CD4-positive, alpha-beta T cell treated with Interleukin-4 for 1 hour (primary cell): ENCODE data around the gene DDAH2.
A peak's percentile ranks its signal among the peaks of the same experiment; 100 is the strongest.

Experiments used
- DNase-seq, 2 donors: peaks; one replicate each; pipeline ENCODE4 v3.0.0-alpha.2; 2020 to 2022

The DDAH2 gene

DNA sequence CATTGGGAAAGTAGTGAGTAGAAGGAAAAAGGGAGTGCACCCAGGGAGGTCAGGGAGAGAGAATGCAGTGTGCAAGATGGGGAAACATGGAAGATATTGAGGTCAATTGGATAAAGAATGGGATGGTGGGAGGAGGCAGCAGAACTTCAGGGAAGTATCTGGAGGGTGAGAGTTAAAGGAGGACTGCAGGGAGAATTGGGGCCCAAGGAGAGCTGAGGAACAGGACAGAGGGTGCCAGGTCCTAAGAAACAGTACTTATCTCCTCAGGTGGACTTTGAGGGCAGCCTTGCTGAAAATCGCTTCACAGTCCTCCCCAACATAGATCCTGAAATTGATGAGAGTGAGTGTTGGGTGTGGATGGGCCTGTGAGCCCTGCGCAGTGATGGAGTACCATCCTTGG, 29.2 kb upstream of the DDAH2 start:
- no peak for DNase-seq

DNA sequence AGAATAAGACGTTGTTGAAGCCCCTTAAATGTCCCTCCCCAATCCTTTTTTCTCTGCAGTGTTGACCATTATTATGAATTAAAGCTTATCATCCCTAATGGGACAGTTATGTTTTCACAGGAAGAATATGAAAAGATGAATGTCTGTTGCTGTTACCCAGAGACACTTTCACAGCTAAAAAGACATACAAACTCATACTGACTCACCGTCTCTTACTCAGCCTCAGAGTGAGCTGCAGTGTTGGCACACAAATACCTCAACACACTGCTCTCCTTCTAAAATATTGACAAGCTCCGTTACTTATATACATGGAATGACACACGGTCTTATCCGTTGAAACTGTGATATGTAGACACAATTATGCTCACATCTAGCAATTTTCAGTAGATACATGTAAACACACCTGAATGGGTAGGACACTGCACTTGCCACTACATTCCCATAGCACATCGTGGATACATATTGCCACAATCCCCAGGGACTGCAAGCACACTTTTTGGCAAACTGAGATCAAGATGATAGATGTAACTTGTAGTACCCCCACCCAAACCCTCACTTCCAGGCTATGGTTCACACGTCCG, 23.7 kb upstream of the DDAH2 start:
- DNase-seq, result no peak

DNA sequence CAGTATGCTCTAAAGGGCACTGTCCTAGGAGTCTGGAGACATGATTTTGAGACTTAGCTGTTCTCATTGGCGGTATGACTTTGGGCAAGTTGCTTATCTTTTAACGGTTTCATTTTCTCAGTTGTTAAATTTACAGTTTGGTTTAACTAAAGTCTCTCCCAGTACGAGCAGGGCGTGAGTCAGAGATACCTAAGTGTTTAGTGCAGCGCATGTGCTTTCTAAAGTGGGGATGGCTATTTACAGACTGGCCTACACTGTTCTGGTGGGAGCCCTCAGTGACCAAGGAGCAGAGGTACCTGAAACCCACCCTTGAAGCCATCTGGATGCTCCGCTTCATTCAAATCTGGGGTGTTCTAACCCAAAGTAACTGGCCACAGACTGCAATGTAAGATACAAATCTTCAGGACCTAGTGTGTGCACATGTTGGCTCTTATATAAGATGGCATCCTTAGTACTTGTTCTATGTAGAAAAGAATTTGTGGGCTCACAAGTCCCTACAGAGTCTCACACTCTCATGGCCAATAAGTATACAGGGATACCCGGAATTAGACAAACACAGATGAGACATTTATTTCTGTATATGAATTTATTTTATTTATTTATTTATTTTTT, 21.4 kb upstream of the DDAH2 start:
- DNase-seq, result no peak

DNA sequence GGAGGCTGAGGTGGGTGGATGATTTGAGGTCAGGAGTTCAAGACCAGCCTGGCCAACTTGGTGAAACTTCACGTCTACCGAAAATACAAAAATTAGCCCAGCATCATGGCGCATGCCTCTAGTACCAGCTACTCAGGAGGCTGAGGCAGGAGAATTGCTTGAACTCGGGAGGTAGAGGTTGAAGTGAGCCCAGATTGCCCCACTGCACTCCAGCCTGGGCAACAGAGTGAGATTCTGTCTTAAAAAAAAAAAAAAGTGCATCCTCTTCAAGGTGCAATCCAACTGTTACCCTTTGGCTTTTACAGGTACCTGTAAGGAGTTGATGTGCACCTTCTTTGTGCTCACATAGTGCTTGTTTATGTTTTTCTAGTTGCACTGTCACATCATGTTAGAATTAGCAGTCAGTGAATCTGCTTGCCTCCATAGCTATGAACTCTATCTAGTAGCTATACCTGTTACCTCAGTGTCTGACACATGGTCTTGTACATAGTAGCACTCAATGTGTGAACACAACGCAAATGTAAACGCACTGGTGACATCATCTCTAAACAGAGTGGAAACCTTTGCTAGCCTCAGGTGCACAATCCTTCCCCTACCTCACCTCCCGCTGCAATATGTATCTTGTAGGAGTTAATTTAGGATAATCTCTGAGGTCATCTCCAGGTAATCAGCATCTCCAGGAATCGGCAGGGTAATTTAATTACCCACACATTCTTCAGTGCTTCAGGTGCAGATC, 20.4 kb upstream of the DDAH2 start:
- no peak for DNase-seq

DNA sequence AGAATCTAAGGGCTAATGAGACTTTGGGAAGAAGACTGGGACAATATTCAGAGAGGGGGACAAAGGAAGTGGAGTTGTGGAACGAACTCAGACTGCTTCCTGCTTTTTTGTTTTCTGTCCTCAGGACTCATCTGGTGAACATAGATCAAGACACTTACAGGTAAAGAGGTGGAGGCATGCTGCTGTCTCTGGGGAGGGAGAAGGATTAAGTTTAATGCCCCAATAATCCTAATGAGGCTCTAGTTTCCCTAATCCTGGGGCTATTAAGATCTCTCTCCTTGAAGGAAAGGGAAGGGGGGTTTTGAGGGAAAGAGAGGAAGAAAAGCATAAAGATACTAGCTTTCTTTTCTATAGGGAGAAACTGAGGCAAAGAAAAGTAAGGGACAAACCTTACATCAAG, 15.3 kb upstream of the DDAH2 start:
- DNase-seq, result no peak

DNA sequence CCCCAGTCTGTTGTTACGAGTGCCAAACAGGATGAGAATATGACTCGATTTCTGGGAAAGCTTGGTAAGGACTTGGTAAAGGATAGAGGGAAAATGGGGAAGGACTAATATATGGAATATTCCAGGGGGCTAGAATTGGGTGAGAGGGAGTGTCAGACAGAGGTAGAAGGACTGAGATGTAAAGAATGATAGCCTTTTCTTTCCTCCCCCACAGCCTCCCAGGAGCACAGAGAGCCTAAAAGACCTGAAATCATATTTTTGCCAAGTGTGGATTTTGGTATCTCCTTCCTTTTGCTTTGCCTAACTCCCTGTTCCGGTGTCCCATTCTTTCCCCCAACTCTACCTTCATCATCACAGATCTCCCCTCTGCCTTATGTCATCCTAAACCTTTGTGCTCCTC, 13.8 kb upstream of the DDAH2 start:
- no peak for DNase-seq

DNA sequence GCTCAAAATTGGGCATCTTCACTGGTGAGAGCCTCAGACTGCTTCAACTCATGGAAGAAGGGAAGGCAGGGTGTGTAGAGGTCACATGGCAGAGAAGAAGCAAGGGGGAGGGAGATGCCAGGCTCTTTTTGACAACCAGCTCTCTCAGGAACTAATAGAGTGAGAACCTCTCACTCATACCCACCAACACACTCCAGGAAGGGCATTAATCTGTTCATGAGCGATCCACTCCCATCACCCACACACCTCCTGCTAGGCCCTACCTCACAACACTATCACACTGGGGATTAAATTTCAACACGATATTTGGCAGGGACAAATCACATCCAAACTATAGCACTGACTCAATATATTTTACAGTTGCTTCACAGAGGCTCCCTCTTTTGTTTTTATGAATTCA, 12.7 kb upstream of the DDAH2 start:
- no peak for DNase-seq

DNA sequence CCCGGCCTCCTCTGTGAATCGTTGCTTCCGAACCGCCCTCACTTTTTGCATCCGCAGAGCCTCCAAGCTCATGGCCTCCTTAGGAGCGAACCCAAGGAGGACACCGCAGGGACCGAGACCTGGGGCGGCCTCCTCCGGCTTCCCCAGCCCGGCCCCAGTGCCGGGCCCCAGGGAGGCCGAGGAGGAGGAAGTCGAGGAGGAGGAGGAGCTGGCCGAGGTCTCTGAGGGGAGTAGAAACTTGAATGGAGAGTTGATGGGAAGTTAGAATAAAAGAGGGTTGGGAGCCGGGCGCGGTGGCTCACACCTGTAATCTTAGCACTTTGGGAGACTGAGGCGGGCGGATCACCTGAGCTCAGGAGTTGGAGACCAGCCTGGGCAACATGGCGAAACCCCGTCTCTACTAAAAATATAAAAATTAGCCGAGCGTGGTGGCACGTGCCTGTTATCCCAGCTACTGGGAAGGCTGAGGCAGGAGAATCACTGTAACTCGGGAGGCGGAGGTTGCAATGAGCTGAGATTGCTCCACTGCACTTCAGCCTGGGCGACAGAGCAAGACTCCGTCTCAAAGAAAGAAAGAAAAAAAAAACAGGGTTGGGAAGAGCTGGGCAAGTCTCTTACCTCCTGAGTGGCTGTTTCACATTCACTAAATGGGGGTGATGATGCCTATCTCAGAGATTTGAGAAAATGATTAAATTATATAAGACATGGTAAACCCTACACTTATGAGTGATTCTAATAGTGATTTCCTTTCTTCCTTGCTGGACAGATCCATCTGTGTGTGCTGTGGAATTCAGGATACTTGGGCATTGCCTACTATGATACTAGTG, 11.5 kb upstream of the DDAH2 start:
- no peak for DNase-seq

DNA sequence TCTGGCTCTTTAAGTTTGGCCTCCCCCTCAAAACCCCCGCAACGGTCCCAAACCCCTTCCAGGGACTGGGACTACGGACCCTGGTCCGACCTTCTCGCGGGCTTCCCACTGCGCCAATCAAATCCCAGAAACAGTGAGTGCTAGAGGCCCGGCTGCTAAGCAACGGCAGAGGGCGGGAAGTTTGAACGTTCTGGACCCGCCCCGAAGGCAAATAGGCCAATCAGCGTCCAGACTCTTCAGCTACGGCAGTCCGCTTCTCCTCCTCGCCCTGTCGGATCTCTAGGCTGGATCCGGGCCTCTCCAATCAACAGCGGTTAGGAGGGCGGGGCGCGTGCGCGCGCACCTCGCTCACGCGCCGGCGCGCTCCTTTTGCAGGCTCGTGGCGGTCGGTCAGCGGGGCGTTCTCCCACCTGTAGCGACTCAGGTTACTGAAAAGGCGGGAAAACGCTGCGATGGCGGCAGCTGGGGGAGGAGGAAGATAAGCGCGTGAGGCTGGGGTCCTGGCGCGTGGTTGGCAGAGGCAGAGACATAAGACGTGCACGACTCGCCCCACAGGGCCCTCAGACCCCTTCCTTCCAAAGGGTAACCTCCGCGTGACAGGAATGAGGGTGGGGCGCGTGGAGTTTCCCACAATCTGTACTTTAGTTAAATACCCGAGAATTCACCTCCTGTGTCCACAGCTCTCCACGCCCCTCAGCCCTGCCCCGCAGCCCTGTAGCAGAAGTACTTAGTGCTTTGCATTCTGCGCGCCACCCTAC, 10.7 kb upstream of the DDAH2 start, which contains the start of gene MSH5:
Gene MSH5, plus strand, starts transcription at position 367 of the 758 bp plus-strand sequence. CDS start 462 bp downstream, outside the sequence.
- DNase-seq, result peak; percentile 97 to 98

DNA sequence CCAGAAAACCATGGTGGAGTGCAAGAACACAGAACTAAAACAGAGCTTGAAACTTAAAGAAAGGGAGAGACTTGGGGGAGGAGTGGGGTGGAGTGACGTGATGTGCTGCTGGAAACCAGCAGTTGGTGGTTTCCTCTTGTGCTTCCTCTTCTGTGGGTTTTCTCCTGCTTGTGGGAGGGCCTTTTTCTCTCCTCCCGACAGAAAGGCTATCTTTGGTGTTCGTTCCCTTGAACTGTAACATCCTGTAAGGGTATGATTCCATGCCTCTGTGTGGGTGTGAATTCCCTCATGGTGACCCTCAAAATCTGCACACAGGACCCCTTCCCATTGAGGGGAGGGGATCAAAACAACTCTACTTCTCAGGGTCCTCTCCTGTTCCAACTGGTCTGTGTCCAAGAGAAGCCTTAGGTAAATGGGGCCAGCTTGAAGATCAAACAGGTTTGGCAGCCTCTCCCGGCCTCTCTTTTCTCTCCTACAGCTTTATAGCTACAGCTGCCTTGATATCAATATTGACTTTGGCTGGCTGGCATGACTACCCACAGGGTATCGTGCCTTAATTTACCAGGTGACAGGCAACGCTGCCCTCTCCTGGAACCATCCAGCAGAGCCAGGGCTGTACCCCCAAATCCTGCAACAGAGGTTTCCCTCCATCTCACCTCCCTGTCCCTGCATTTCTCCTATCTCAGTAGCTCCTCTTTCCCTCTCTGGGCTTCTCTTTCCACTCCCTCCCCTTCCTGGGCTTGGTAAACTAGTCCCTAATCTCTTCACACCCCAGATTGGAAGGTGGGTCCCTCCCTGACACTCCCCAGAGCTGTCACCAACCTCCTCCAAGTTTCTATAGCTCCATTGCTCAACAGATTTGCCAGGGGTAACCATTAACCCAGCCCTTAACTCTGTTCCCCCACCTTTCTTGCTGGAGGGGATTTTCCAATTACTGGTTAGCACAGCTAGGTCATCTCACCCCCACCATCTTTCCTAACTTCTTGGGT, 9.2 kb upstream of the DDAH2 start:
- peak; percentile 83 to 84 for DNase-seq

DNA sequence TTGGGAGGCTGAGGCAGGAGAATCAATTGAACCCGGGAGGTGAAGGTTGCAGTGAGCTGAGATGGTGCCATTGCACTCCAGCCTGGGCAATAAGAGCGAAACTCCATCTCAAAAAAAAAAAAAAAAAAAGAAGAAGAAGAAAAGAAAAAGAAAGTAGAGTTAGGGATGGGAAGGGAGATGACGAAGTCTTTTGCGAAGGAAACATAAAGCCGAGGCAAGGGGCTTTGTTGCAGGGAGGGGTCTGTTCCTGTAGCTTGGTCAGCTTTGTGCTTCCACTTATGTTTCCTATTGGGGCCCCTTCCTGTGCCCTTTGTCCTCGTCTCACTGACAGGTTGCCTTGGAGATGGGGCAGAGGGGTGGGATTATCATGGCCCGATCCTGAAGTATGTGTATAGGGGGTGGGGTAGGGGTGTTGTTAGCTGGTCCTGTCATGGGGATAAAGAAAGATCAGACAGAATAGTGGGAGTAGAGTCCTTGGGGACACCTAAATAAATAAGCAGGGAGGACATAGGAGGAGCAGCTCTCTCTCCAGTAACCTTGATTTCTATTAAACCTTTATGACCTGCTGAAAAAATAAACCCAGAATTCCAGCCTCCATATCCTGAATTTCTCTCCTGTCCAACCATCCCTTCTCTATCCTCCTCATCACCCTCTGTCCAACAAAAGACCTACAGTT, 8.4 kb upstream of the DDAH2 start:
- peak in 1 of 2 donors; percentile 33 for DNase-seq

DNA sequence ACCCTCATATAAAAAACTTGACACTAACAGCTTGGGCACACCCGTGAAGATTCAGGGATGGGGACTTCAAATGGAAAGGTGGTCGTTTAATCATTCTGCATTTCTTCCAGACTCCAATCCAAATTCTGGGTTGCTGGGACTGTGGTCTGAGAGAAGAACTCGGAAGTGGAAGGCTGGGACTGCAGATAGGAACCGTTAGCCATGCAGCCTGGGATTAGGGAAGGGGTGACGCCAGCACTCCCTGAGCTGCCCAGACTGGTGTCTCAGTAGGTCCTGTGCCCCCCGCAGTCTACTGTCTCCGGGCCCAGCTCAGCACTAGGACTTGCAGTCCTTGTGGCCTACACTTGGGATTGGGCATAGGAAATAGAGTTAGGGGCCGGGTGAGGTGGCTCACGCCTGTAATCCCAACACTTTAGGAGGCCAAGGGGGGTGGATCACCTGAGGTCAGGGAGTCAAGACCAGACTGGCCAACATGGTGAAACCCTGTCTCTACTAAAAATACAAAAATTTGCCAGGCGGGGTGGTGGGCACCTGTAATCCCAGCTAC, 7.7 kb upstream of the DDAH2 start:
- no peak for DNase-seq

DNA sequence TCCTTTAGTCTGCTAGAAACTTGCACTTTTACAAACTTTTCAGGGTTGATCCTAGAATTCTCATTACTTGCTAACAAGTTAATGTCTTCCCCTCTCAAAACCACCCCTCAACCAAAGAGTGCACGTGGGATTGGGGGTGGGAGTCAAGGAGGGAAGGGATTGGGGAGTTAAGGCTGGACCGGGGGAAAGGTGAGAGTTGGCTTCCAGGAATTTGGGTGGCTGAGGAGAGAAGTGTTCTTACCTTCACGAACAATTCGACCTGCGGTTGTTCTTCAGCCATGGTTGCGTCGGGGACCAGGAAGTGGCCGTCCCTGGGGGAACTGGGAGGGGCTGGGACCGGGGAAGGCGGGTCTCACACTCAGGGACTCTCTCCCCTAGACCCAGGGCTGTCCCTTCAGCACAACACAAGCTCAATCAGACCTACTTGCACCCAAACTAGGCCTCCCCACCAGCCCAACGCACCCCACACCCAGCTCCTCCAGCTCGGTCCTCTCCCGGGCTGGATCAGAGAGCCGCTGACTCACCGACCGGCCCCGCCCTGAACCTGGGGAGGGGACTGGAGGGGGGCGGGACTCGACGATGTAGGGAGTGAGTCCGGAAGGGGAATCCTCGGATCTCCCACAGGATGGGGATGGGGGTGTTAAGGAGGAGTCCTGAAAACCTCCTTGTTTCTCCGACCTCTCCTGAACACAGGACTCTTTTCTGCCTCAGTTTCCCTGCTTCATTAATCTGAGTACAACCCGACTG, 7.1 kb upstream of the DDAH2 start, which contains the start of gene CLIC1:
Gene CLIC1, minus strand, starts transcription at position 510 of the 747 bp plus-strand sequence. Its CDS starts 230 bp downstream, at position 280.
- DNase-seq, result peak; percentile 79 to 80

DNA sequence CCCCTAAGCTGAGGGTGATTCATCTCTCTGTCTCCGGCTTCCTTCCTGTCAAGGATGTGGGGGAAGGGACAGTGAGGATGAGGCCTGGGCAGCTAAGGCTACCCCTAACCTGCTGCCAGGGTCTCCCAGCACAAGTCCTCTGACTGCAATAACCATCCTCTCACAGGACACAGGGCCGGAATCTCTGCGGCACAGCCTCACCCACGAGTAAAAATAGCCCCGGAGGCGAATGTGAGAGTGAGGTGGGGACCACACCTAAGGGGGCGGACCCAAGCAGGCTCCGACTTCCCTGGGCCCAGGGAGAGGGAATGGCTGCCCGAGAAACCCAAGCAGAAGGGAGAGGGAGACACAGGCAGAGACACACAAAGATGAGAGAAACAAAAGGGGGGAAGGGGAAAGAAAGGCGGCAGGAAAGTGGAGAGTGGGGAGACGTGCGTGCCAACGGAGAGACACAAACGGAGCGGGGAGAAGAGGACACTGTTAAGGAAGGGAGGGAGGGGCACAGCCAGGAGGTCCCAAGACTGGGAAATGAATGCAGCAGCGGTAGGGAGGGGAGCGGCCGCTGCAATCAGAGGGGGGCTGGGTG, 5.8 kb upstream of the DDAH2 start:
- peak; percentile 79 to 80 for DNase-seq

DNA sequence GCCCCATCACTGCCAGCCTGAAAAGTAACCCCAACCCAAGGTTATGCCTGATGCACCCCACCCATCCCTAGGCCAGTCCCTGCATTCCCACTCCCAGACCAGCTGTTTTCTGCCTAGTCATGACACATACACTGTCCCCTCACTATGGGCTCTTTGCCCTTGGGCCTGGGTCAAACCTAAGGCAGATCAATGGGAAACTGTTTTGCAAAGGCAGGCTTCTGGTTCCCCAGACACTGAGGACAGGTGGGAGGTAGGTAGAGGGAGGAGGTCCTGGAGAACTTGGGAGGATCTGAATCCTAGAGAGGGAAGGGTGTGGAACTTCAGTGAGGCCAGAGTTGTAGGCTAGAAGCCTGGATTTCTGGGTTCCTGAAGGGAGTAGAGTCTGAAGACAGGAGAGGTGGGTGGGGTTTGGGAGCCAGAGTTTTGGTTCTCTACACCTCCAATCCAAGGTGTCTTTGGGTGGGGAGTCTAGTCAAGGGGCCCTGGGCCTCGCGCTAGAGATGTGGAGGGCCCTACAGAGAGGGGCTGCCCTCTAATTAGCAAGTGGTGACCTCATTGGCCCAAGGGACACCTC, 5.2 kb upstream of the DDAH2 start:
- no peak for DNase-seq

DNA sequence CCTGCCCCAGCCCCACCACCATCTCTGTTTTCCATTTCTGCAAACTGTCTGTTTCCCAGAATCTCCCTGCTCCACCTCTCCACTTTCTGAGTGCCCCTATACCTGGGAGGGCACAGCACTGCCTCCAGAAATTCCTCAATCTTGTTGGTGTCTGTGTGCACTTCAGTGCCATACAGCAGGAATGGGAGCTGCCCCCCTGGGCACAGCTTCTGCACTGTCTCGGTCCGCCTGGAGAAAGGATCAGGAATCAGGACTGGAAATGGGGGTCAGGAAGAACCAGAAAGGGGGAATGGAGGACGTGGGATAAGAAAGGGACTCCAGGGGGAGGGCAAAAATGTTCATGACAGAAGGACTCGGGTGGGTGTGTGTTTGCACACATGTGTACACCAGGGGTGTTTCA, 4.6 kb upstream of the DDAH2 start:
- no peak for DNase-seq

DNA sequence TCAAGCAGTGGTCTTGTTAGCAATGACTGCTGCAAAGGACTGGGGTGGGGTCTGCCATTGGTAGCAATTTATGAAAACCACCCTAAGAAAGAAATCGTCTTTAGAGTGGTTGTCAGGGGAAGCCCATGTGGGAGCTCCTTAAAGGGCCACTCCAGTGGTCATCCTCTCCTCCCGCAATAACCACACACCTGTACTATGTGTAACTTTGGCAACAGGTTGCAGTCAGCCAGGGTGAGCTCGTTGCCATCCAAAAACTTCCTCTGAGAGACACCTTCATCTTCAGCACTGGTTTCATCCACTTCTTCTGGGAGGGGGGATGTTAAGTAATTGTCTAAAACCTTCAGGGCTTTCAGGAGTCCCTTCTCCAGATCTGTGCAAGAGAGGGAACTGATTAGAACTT, 2.9 kb upstream of the DDAH2 start:
- DNase-seq, result no peak

DNA sequence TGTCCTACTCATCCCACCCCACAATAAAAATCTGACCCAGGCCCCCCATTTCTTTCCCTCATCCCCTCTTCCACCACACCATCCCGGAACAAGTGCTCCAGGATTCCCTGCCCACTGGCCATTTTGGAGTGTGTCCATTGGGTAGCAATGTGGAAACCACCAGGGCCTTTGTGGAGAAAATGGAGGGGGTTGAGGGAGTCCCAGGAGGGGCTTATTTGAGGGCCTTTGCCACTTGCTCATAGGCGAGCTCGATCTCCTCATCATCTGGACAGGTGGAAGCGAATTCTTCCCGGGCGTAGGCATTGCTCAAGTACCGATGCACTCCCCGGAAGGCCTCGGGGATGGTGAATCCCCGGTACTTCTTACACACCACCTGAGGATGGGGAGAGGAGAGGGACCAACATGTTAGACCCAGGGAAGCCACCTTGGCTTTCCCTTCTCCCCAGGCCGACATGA, 1.6 kb upstream of the DDAH2 start:
- DNase-seq, result no peak
